HG03025 (cell line): ENCODE results near the gene NEDD9.

Experiments
- ATAC-seq: cut with Tn5 transposase; IDR thresholded peaks from one replicate; pipeline ENCODE4 v1.9.1; 2021; ENCODE audit warnings: mild to moderate bottlenecking, moderate library complexity; ENCODE audit not compliant: unreplicated experiment, low FRiP score

Gene NEDD9

GRCh38 chr6:11219400-11219834, 13.1 kb downstream of the NEDD9 start:
- ATAC-seq = no peak

GRCh38 chr6:11218538-11219399, 13.7 kb downstream of the NEDD9 start:
- ATAC-seq = no peak

- no peak for ATAC-seq
These were observed 14.4 kb downstream of the NEDD9 start for GRCh38 chr6:11218102-11218442.

GRCh38 chr6:11217360-11218101, 14.9 kb downstream of the NEDD9 start:
- no peak for ATAC-seq

GRCh38 chr6:11215773-11216172, 16.7 kb downstream of the NEDD9 start:
- no peak for ATAC-seq

GRCh38 chr6:11214901-11215300, 17.6 kb downstream of the NEDD9 start:
- no peak for ATAC-seq

- ATAC-seq = no peak
These were observed 18.2 kb downstream of the NEDD9 start for GRCh38 chr6:11214084-11214833.

- ATAC-seq = no peak
These were observed 18.9 kb downstream of the NEDD9 start for GRCh38 chr6:11213422-11214021.

GRCh38 chr6:11212664-11213063, 19.8 kb downstream of the NEDD9 start:
- no peak for ATAC-seq

- no peak for ATAC-seq
These were observed 21.2 kb downstream of the NEDD9 start for GRCh38 chr6:11211254-11211653.

GRCh38 chr6:11210386-11211138, 21.9 kb downstream of the NEDD9 start:
- no peak for ATAC-seq

- no peak for ATAC-seq
These were observed 22.6 kb downstream of the NEDD9 start for GRCh38 chr6:11209906-11210305.

- no peak for ATAC-seq
These were observed 23.1 kb downstream of the NEDD9 start for GRCh38 chr6:11209369-11209768.

- no peak for ATAC-seq
These were observed 23.6 kb downstream of the NEDD9 start for GRCh38 chr6:11208854-11209253.

- ATAC-seq = no peak
These were observed 24.2 kb downstream of the NEDD9 start for GRCh38 chr6:11208267-11208666.

- ATAC-seq = no peak
These were observed 25.1 kb downstream of the NEDD9 start for GRCh38 chr6:11207199-11207968.

- no peak for ATAC-seq
These were observed 25.9 kb downstream of the NEDD9 start for GRCh38 chr6:11206576-11206975.

GRCh38 chr6:11204794-11205366, 27.6 kb downstream of the NEDD9 start:
- no peak for ATAC-seq

GRCh38 chr6:11204005-11204399, 28.5 kb downstream of the NEDD9 start:
- ATAC-seq = no peak
